Activated naive CD8-positive, alpha-beta T cell treated with anti-CD3 and anti-CD28 coated beads, Interleukin-2, amount 50 U/mL, for 24 hours (primary cell): ENCODE results near the gene KRT73.
"Not testable (repeated sequence)": the region's sequence is repeated elsewhere in the genome, so short reads cannot be mapped to it uniquely, and the experiment has no call there.

Experiments
- ATAC-seq: fragments of 150-1000 bp; cut with Tn5 transposase; one replicate; pipeline ENCODE4 v1.10.0; 2021
- DNase-seq: peaks from one replicate; pipeline ENCODE4 v3.0.0; 2021
- H3K27ac Mint-ChIP-seq: one replicate; pipeline ENCODE4 v1.8.0; 2021; ENCODE audit warnings: mild to moderate bottlenecking, mixed read lengths
- H3K27me3 Mint-ChIP-seq: one replicate; pipeline ENCODE4 v1.8.0; 2021; ENCODE audit warnings: mixed read lengths
- H3K36me3 Mint-ChIP-seq: one replicate; pipeline ENCODE4 v1.8.0; 2021; ENCODE audit warnings: low read depth, mixed read lengths
- H3K4me1 Mint-ChIP-seq: one replicate; pipeline ENCODE4 v1.8.0; 2021; ENCODE audit warnings: mixed read lengths
- H3K4me3 Mint-ChIP-seq: one replicate; pipeline ENCODE4 v1.8.0; 2021; ENCODE audit warnings: mild to moderate bottlenecking, moderate library complexity, mixed read lengths
- H3K9me3 Mint-ChIP-seq: one replicate; pipeline ENCODE4 v1.8.0; 2021; ENCODE audit warnings: mixed read lengths

The KRT73 gene

GRCh38 chr12:52605542-52605941 is 12.8 kb downstream of the KRT73 start:
- Mint-ChIP-seq H3K27ac (no peak overlapping the region), H3K9me3 (no peaks in the 10 kb centered on the region), H3K4me3 (no peak overlapping the region), H3K36me3 (no peaks in the 10 kb centered on the region), H3K4me1 (peaks cover 73% of the 10 kb centered on the region), H3K27me3 (no peaks in the 10 kb centered on the region)
- no peak for DNase-seq
- ATAC-seq, result no peak

DNA sequence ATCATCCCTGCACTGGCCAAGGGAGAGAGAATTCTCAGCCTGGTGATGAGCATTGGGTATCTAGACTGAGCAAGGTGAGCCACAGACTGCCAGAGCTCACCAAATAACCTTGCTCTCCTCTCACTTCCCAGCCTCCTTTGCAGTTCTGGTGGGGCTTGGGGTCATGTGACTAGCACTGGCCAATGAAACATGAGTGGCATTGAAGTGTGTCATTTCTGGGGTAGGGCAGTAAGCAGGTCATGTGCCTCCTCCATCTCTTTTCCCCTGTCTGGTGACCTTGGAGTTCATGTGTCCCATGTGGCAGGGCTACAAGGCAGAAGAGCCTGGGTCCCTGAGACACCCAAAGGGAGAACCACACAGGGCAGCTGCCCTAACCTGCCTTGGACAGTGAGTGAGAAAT is 13.5 kb downstream of the KRT73 start:
- H3K4me1 Mint-ChIP-seq, result peaks cover 68% of the 10 kb centered on the region
- DNase-seq (no peak), ATAC-seq (no peak)
- no peak overlapping the region for H3K27ac Mint-ChIP-seq
- H3K36me3 Mint-ChIP-seq, result no peaks in the 10 kb centered on the region
- H3K27me3 Mint-ChIP-seq, result no peaks in the 10 kb centered on the region
- H3K9me3 Mint-ChIP-seq, result no peaks in the 10 kb centered on the region
- no peak overlapping the region for H3K4me3 Mint-ChIP-seq

DNA sequence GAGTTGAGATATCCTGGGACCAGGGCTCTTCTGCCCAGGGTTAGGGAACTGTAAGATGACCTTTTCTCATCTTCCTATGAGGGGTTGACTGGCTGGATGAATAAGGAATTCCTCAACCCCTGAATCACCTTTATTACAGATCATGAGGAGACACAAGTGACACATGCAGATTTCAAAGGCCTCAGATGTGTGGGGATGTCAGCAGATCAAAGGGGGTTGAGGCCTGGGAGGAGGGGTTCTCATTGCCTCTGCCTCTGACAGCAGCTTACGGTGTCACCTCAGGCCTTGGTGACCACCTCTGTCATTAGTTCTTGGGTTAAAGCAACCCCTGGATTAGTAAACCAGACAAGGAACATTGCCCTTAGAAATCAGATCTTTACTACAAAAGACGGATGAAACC is 15.0 kb downstream of the KRT73 start:
- Mint-ChIP-seq H3K36me3 (no peaks in the 10 kb centered on the region), H3K4me1 (peaks cover 54% of the 10 kb centered on the region), H3K4me3 (no peak overlapping the region), H3K9me3 (no peaks in the 10 kb centered on the region), H3K27ac (no peak overlapping the region), H3K27me3 (no peaks in the 10 kb centered on the region)
- DNase-seq, result no peak
- peak; percentile 59 for ATAC-seq

- Mint-ChIP-seq H3K27me3 (no peaks in the 10 kb centered on the region), H3K36me3 (no peaks in the 10 kb centered on the region), H3K4me1 (peaks cover 47% of the 10 kb centered on the region), H3K9me3 (no peaks in the 10 kb centered on the region), H3K27ac (no peak overlapping the region), H3K4me3 (no peak overlapping the region)
- DNase-seq (no peak), ATAC-seq (no peak)
Observed at GRCh38 chr12:52602552-52602951, 15.8 kb downstream of the KRT73 start.

GRCh38 chr12:52601671-52602070 is 16.7 kb downstream of the KRT73 start:
- no peak for DNase-seq
- H3K36me3 Mint-ChIP-seq, result no peaks in the 10 kb centered on the region
- H3K27me3 Mint-ChIP-seq, result no peaks in the 10 kb centered on the region
- H3K4me3 Mint-ChIP-seq, result no peak overlapping the region
- peaks cover 40% of the 10 kb centered on the region for H3K4me1 Mint-ChIP-seq
- ATAC-seq, result no peak
- H3K27ac Mint-ChIP-seq, result no peak overlapping the region
- H3K9me3 Mint-ChIP-seq, result no peaks in the 10 kb centered on the region

GRCh38 chr12:52600941-52601481 is 17.3 kb downstream of the KRT73 start, which contains the start of gene KRT72:
KRT72 (minus strand) TSS chr12:52601463; CDS start chr12:52601452, 11 bp downstream.
- H3K27me3 Mint-ChIP-seq, result no peaks in the 10 kb centered on the region
- DNase-seq (no peak), ATAC-seq (no peak)
- peaks cover 35% of the 10 kb centered on the region for H3K4me1 Mint-ChIP-seq
- H3K36me3 Mint-ChIP-seq, result no peaks in the 10 kb centered on the region
- H3K4me3 Mint-ChIP-seq, result no peak within 1 kb of the TSS
- H3K27ac Mint-ChIP-seq, result no peak within 1 kb of the TSS
- H3K9me3 Mint-ChIP-seq, result no peaks in the 10 kb centered on the region

DNA sequence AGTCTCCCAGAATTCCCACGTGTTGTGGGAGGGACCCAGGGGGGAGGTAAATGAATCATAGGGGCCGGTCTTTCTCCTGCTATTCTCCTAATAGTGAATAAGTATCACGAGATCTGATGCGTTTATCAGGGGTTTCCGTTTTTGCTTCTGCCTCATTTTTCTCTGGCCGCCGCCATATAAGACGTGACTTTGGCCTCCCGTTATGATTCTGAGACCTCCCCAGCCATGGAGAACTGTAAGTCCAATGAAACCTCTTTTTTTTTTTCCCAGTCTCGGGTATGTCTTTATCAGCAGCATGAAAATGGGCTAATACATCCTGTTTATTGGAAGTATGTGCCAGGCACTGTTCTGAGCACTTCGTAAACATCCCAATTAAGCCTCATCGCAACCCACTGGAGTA is 17.9 kb downstream of the KRT73 start:
- ATAC-seq (no peak), DNase-seq (no peak)
- H3K27me3 Mint-ChIP-seq, result no peaks in the 10 kb centered on the region
- no peaks in the 10 kb centered on the region for H3K9me3 Mint-ChIP-seq
- no peak overlapping the region for H3K4me3 Mint-ChIP-seq
- H3K4me1 Mint-ChIP-seq, result peaks cover 31% of the 10 kb centered on the region
- H3K36me3 Mint-ChIP-seq, result no peaks in the 10 kb centered on the region
- no peak overlapping the region for H3K27ac Mint-ChIP-seq

DNA sequence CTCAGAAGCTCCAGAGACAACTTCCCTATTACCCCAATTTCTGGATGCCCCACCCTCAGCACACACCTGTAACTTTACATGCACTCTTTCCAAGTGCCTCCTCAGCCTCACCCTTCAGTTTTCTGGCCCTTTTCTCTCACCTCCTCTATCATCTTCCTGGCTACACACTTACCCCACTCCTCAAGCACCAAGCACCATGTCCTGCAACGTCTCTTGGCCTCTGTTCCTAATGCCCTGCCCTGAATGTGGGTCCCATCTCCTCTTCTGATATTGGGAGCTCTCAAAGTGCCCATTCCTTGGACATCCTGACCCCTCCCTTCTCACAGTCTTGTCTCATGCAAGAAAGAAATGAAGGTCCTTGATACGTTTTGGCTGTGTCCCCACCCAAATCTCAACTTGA is 18.3 kb downstream of the KRT73 start:
- H3K27ac Mint-ChIP-seq, result no peak overlapping the region
- no peak for DNase-seq
- peaks cover 28% of the 10 kb centered on the region for H3K4me1 Mint-ChIP-seq
- no peak for ATAC-seq
- no peak overlapping the region for H3K4me3 Mint-ChIP-seq
- no peaks in the 10 kb centered on the region for H3K36me3 Mint-ChIP-seq
- no peaks in the 10 kb centered on the region for H3K27me3 Mint-ChIP-seq
- no peaks in the 10 kb centered on the region for H3K9me3 Mint-ChIP-seq

- Mint-ChIP-seq H3K4me1 (peaks cover 18% of the 10 kb centered on the region), H3K27ac (no peak overlapping the region), H3K9me3 (no peaks in the 10 kb centered on the region), H3K27me3 (no peaks in the 10 kb centered on the region), H3K4me3 (no peak overlapping the region), H3K36me3 (no peaks in the 10 kb centered on the region)
- no peak for DNase-seq
- ATAC-seq, result no peak
Observed at GRCh38 chr12:52598966-52599365, 19.4 kb downstream of the KRT73 start.

GRCh38 chr12:52594237-52594636 is 24.1 kb downstream of the KRT73 start:
- not testable (repeated sequence) for H3K4me3 Mint-ChIP-seq, H3K36me3 Mint-ChIP-seq, ATAC-seq, H3K9me3 Mint-ChIP-seq, H3K27ac Mint-ChIP-seq, H3K27me3 Mint-ChIP-seq, H3K4me1 Mint-ChIP-seq, DNase-seq

DNA sequence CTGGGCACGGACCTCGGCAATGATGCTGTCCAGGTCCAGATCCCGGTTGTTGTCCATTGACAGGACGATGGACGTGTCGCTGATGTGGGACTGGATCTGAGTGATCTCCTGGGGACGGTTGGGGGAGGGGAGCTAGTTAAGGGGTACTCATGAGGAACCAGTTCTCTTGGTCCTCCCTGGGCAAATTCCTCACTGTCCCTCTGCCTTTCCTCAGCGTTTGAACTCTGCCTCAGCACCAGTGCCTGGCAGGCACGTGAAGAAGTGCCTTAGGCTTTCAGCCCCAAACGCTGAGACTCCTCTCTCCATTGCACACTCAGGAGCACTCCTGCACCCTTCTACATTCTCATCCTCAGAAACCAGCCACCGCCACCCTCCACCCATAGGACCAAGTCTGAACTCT is 26.8 kb downstream of the KRT73 start:
- H3K27me3 Mint-ChIP-seq, result no peaks in the 10 kb centered on the region
- no peak overlapping the region for H3K27ac Mint-ChIP-seq
- ATAC-seq (no peak), DNase-seq (no peak)
- no peak overlapping the region for H3K4me3 Mint-ChIP-seq
- H3K4me1 Mint-ChIP-seq, result peaks cover 7% of the 10 kb centered on the region
- H3K9me3 Mint-ChIP-seq, result no peaks in the 10 kb centered on the region
- no peaks in the 10 kb centered on the region for H3K36me3 Mint-ChIP-seq

DNA sequence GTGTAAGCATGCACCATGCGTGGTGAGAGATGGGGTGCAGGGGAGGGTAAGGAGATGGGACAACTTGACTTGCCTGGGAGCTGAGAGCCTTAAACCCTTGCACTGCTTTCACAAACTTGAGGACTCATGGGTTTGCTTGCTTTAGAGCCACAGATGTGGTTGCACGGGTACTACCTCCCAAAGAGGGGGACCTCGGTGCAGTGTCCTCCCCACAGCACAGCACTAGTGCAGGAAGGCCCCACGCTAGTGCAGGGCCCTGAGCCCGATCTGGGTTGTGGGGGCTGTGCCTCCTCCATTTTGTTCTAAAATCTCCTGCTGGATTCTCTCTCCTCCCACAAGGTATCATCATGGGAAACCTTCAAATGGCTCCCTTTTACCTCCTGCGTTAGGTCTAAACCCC is 28.3 kb downstream of the KRT73 start:
- peaks cover 19% of the 10 kb centered on the region for H3K4me1 Mint-ChIP-seq
- H3K27me3 Mint-ChIP-seq, result no peaks in the 10 kb centered on the region
- DNase-seq (no peak), ATAC-seq (no peak)
- no peak overlapping the region for H3K27ac Mint-ChIP-seq
- no peaks in the 10 kb centered on the region for H3K9me3 Mint-ChIP-seq
- no peak overlapping the region for H3K4me3 Mint-ChIP-seq
- H3K36me3 Mint-ChIP-seq, result no peaks in the 10 kb centered on the region

- H3K27ac Mint-ChIP-seq, result no peak overlapping the region
- no peaks in the 10 kb centered on the region for H3K36me3 Mint-ChIP-seq
- H3K4me3 Mint-ChIP-seq, result no peak overlapping the region
- no peaks in the 10 kb centered on the region for H3K9me3 Mint-ChIP-seq
- no peaks in the 10 kb centered on the region for H3K27me3 Mint-ChIP-seq
- DNase-seq (no peak), ATAC-seq (no peak)
- H3K4me1 Mint-ChIP-seq, result peaks cover 27% of the 10 kb centered on the region
Observed at GRCh38 chr12:52587563-52587962, 30.8 kb downstream of the KRT73 start.

- Mint-ChIP-seq H3K27me3 (no peaks in the 10 kb centered on the region), H3K4me3 (no peak overlapping the region), H3K36me3 (no peaks in the 10 kb centered on the region), H3K4me1 (peaks cover 27% of the 10 kb centered on the region), H3K9me3 (no peaks in the 10 kb centered on the region), H3K27ac (no peak overlapping the region)
- DNase-seq, result peak; percentile 39
- peak; percentile 34 for ATAC-seq
Observed at GRCh38 chr12:52585946-52586345, 32.4 kb downstream of the KRT73 start.

- Mint-ChIP-seq H3K36me3 (no peaks in the 10 kb centered on the region), H3K4me3 (no peak overlapping the region), H3K27me3 (no peaks in the 10 kb centered on the region), H3K27ac (no peak overlapping the region), H3K9me3 (no peaks in the 10 kb centered on the region), H3K4me1 (peaks cover 30% of the 10 kb centered on the region)
- ATAC-seq, result no peak
- no peak for DNase-seq
Observed at GRCh38 chr12:52585066-52585465, 33.3 kb downstream of the KRT73 start.

DNA sequence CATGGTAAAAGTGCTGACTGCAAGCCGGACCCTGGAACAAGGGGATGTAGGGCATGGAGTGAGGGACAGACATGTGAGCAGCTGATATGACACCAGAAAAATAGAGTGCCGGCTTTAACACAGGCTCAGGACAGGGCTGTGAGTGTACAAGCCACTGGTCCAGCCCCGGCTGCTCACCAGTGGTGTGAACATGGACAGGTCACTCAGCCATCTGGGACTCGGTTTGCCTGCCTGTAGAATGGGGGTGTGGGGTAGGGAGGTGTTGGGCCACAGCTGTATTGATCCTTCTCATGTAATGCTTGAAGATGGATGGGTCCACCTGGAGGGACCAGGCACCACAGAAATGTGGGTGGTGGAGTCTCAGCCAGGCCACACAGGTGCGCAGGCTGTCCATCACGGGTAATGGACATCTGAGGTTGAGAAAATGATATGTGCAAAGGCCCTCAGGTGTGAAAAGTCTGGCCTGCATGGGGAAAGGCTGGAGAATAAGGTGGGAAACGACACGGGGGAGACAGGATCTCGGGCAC is 34.1 kb downstream of the KRT73 start:
- H3K4me3 Mint-ChIP-seq, result no peak overlapping the region
- no peak overlapping the region for H3K27ac Mint-ChIP-seq
- DNase-seq, result no peak
- H3K4me1 Mint-ChIP-seq, result peaks cover 30% of the 10 kb centered on the region
- ATAC-seq, result no peak
- no peaks in the 10 kb centered on the region for H3K36me3 Mint-ChIP-seq
- H3K9me3 Mint-ChIP-seq, result no peaks in the 10 kb centered on the region
- H3K27me3 Mint-ChIP-seq, result no peaks in the 10 kb centered on the region
